Stimulated activated CD8-positive, alpha-beta memory T cell treated with anti-CD3 and anti-CD28 coated beads, Interleukin-7, amount 100 ng/mL, for 48 hours (primary cell): ENCODE measurements around the gene SYNPO.

Experiments
- DNase-seq, 2 donors: peaks; one replicate each; pipeline ENCODE4 v3.0.0-alpha.2; 2020; ENCODE audit warnings: low read depth in 1 of 2; ENCODE audit errors: extremely low read depth in 1 of 2

The SYNPO gene

GRCh38 chr5:150655221-150655620 lies 14.8 kb downstream of the SYNPO start:
- DNase-seq: no peak

- peak; percentile 31 to 47 for DNase-seq
Observed at GRCh38 chr5:150656191-150657132, 16.0 kb downstream of the SYNPO start.

- DNase-seq: no peak
Observed at GRCh38 chr5:150658121-150658520, 17.7 kb downstream of the SYNPO start.

- DNase-seq: no peak
Observed at GRCh38 chr5:150658699-150659265, 18.3 kb downstream of the SYNPO start.

GRCh38 chr5:150659360-150660107 lies 19.1 kb downstream of the SYNPO start:
- no peak for DNase-seq

- DNase-seq: no peak
Observed at GRCh38 chr5:150660108-150660831, 19.8 kb downstream of the SYNPO start.

- no peak for DNase-seq
Observed at GRCh38 chr5:150661086-150661485, 20.6 kb downstream of the SYNPO start, which contains the start of gene MYOZ3. MYOZ3 (plus strand) TSS chr5:150661251; CDS start chr5:150662942, 1,691 bp downstream.

- no peak for DNase-seq
Observed at GRCh38 chr5:150661821-150662596, 21.5 kb downstream of the SYNPO start.

GRCh38 chr5:150662731-150663516 lies 22.5 kb downstream of the SYNPO start:
- no peak for DNase-seq

GRCh38 chr5:150663936-150664335 lies 23.5 kb downstream of the SYNPO start:
- DNase-seq: no peak

- no peak for DNase-seq
Observed at GRCh38 chr5:150665044-150665443, 24.6 kb downstream of the SYNPO start.

GRCh38 chr5:150670275-150670947 lies 30.0 kb downstream of the SYNPO start:
- no peak for DNase-seq

GRCh38 chr5:150670948-150671310 lies 30.5 kb downstream of the SYNPO start:
- no peak for DNase-seq

GRCh38 chr5:150671509-150672236 lies 31.2 kb downstream of the SYNPO start:
- DNase-seq: no peak

GRCh38 chr5:150672237-150672883 lies 31.9 kb downstream of the SYNPO start:
- DNase-seq: no peak

GRCh38 chr5:150672884-150673275 lies 32.4 kb downstream of the SYNPO start:
- DNase-seq: no peak

- DNase-seq: no peak
Observed at GRCh38 chr5:150674341-150674821, 33.9 kb downstream of the SYNPO start.
